Brain microvascular endothelial cell (primary cell): ENCODE data around the gene CCR5AS.

Experiments used
- DNase-seq: peaks from one replicate; pipeline ENCODE4 v3.0.0-alpha.2; 2020
- H3K27ac ChIP-seq: fragments of 250-450 bp; sonication (Bioruptor Pico); 2 replicates; pipeline ENCODE4 v1.5.1; 2020; ENCODE audit warnings: mild to moderate bottlenecking, moderate library complexity
- H3K27me3 ChIP-seq: fragments of 250-450 bp; sonication (Bioruptor Pico); replicated peaks from 2 replicates; pipeline ENCODE4 v1.5.1; 2020; ENCODE audit warnings: mild to moderate bottlenecking
- H3K36me3 ChIP-seq: fragments of 250-450 bp; sonication (Bioruptor Pico); replicated peaks from 2 replicates; pipeline ENCODE4 v1.5.1; 2020; ENCODE audit warnings: mild to moderate bottlenecking
- H3K4me3 ChIP-seq: 2 replicates; pipeline ENCODE4 v1.5.1; 2011; ENCODE audit warnings: low read depth, mild to moderate bottlenecking, control low read depth, low read length, moderate library complexity
- CTCF ChIP-seq: IDR thresholded peaks from 2 replicates; pipeline ENCODE4 v1.5.1; 2011; ENCODE audit warnings: low read depth, mild to moderate bottlenecking, moderate library complexity, low read length, control low read depth, inconsistent platforms; ENCODE audit errors: missing control alignments
- in situ Hi-C: cut with HindIII; loops from 2 replicates; pipeline ENCODE4 v1.10.0; 2017; ENCODE audit warnings: low sequenced_read_pairs, low pct_ligation_motif_present

Gene CCR5AS

GRCh38 chr3:46453526-46454208 lies 46.8 kb upstream of the CCR5AS start:
- in situ Hi-C loops = no loop called here
- TF ChIP-seq CTCF = no peak
- H3K27me3 ChIP-seq = peaks cover 18% of the 10 kb centered on the region
- no peak overlapping the region for H3K4me3 ChIP-seq
- no peak overlapping the region for H3K27ac ChIP-seq
- DNase-seq = no peak
- H3K36me3 ChIP-seq = no peaks in the 10 kb centered on the region

GRCh38 chr3:46449755-46450552 lies 43.1 kb upstream of the CCR5AS start:
- TF ChIP-seq CTCF = peak; percentile 83
- no peak overlapping the region for H3K4me3 ChIP-seq
- no peak for DNase-seq
- no peaks in the 10 kb centered on the region for H3K36me3 ChIP-seq
- no peak overlapping the region for H3K27ac ChIP-seq
- in situ Hi-C loops = no loop called here
- peaks cover 21% of the 10 kb centered on the region for H3K27me3 ChIP-seq

GRCh38 chr3:46448721-46449120 lies 41.9 kb upstream of the CCR5AS start:
- in situ Hi-C loops = no loop called here

GRCh38 chr3:46447228-46447985 lies 40.5 kb upstream of the CCR5AS start:
- peaks cover 9% of the 10 kb centered on the region for H3K27me3 ChIP-seq
- no peak for DNase-seq
- no peaks in the 10 kb centered on the region for H3K36me3 ChIP-seq
- in situ Hi-C loops = no loop called here
- TF ChIP-seq CTCF = no peak
- H3K4me3 ChIP-seq = no peak overlapping the region
- H3K27ac ChIP-seq = no peak overlapping the region

More at GRCh38 chr3:46448721-46449120, 41.9 kb upstream of the CCR5AS start:
- DNase-seq = no peak
- no peak for TF ChIP-seq CTCF
- Histone ChIP-seq H3K4me3 (no peak overlapping the region), H3K36me3 (no peaks in the 10 kb centered on the region), H3K27me3 (peaks cover 20% of the 10 kb centered on the region), H3K27ac (no peak overlapping the region)

- no peak overlapping the region for H3K4me3 ChIP-seq
- in situ Hi-C loops = no loop called here
- H3K27ac ChIP-seq = no peak overlapping the region
- TF ChIP-seq CTCF = peak; percentile 65
- H3K27me3 ChIP-seq = peaks cover 3% of the 10 kb centered on the region
- DNase-seq = peak; percentile 19
- H3K36me3 ChIP-seq = no peaks in the 10 kb centered on the region
Measured at GRCh38 chr3:46442576-46443530, 36.0 kb upstream of the CCR5AS start.
